Mucosa of stomach (tissue), 1 donor: ENCODE measurements around the gene MSH6.

Experiments
- H3K27me3 ChIP-seq: one replicate; pipeline ENCODE4 v1.7.0; 2013; ENCODE audit warnings: mild to moderate bottlenecking, low read length; ENCODE audit not compliant: control insufficient read depth, insufficient read depth
- H3K36me3 ChIP-seq: one replicate; pipeline ENCODE4 v1.7.0; 2013; ENCODE audit warnings: low read length; ENCODE audit not compliant: control insufficient read depth, insufficient read depth
- H3K4me1 ChIP-seq: one replicate; pipeline ENCODE4 v1.7.0; 2013; ENCODE audit warnings: mild to moderate bottlenecking, low read length; ENCODE audit not compliant: control insufficient read depth, insufficient read depth
- H3K4me3 ChIP-seq: one replicate; pipeline ENCODE4 v1.7.0; 2013; ENCODE audit warnings: low read length
- H3K9ac ChIP-seq: one replicate; pipeline ENCODE4 v1.7.0; 2013; ENCODE audit warnings: mild to moderate bottlenecking, low read length, moderate library complexity
- H3K9me3 ChIP-seq: one replicate; pipeline ENCODE4 v1.7.0; 2013; ENCODE audit warnings: mild to moderate bottlenecking, low read length, moderate library complexity; ENCODE audit not compliant: control insufficient read depth
- donor health status: Pancreatic carcinoma.

MSH6 gene

DNA sequence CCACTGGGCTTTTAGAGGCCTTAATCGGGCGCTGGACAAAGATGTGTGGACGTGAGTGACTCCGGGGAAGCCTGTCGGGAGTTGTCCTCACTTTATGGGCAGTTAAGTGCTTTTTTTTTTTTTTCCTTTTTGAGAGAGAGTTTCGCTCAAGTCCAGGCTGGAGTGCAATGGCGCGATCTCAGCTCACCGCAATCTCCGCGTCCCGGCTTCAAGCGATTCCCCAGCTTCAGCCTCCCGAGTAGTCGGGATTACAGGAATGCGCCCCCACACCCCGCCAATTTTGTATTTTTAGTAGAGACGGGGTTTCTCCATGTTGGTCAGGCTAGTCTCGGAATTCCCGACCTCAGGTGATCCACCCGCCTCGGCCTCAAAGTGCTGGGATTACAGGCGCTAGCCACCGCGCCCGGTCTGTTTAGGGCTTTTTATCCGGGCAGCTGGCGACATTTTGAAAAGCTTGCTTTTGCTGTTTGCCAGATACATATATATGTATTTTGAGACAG lies 1.5 kb downstream of the MSH6 start:
- H3K4me1 ChIP-seq, result no peaks in the 10 kb centered on the region
- peak overlapping the region; percentile 14 for H3K4me3 ChIP-seq
- H3K9me3 ChIP-seq, result no peaks in the 10 kb centered on the region
- H3K36me3 ChIP-seq, result no peaks in the 10 kb centered on the region
- H3K27me3 ChIP-seq, result no peaks in the 10 kb centered on the region
- no peak overlapping the region for H3K9ac ChIP-seq

DNA sequence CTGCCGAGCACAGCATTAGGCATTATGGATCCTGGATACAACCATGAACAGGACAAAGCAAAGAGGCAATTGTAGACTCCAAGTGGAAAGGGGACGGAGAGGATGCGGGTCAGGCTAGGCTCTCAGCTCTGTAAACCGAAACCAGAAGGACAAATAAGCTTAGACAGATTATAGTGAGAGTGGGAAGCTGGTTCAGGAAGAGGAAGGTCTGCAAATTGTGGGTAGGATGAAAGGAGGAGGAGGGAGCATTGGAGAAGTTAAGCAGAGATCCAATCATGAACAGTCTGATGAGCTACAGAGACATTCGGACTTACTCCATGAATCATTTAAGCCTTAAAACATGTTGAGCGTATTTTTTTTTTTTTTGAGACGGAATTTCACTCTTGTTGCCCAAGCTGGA lies 3.0 kb downstream of the MSH6 start:
- Histone ChIP-seq H3K9me3 (no peaks in the 10 kb centered on the region), H3K4me1 (no peaks in the 10 kb centered on the region), H3K9ac (no peak overlapping the region), H3K36me3 (no peaks in the 10 kb centered on the region), H3K4me3 (no peak overlapping the region), H3K27me3 (no peaks in the 10 kb centered on the region)

DNA sequence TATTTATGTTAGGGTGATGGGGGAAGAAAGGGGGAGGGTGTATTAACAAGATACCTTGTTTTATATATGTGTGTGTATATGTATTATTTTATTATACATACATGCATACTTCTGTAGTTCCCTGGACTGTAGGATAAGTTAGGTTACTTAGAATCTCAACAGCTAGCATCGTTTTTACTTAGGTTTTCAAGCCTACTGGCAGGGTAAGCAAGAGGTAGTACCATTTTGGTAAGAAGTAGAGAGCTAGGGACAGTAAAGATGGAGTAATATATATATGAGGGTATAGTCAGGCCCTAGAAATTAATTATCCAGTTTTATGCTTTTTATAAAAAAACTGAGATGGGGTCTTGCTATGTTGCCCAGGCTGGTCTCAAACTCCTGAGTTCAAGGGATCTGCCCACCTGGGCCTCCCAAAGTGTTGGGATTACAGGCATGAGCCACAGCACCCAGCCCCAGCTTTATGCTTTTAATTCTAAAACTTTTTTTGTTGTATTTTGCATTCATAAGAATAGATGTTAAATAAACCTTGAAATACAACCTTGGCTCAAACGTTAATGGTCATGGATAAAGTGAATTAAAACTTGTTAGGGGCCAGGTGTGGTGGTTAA lies 13.2 kb downstream of the MSH6 start:
- Histone ChIP-seq H3K27me3 (no peaks in the 10 kb centered on the region), H3K4me1 (no peaks in the 10 kb centered on the region), H3K9me3 (no peaks in the 10 kb centered on the region), H3K36me3 (peaks cover 8% of the 10 kb centered on the region), H3K9ac (no peak overlapping the region), H3K4me3 (no peak overlapping the region)

DNA sequence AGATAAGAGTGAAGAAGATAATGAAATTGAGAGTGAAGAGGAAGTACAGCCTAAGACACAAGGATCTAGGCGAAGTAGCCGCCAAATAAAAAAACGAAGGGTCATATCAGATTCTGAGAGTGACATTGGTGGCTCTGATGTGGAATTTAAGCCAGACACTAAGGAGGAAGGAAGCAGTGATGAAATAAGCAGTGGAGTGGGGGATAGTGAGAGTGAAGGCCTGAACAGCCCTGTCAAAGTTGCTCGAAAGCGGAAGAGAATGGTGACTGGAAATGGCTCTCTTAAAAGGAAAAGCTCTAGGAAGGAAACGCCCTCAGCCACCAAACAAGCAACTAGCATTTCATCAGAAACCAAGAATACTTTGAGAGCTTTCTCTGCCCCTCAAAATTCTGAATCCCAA lies 15.7 kb downstream of the MSH6 start:
- Histone ChIP-seq H3K9ac (no peak overlapping the region), H3K4me3 (no peak overlapping the region), H3K4me1 (no peaks in the 10 kb centered on the region), H3K27me3 (no peaks in the 10 kb centered on the region), H3K9me3 (no peaks in the 10 kb centered on the region), H3K36me3 (peaks cover 12% of the 10 kb centered on the region)

DNA sequence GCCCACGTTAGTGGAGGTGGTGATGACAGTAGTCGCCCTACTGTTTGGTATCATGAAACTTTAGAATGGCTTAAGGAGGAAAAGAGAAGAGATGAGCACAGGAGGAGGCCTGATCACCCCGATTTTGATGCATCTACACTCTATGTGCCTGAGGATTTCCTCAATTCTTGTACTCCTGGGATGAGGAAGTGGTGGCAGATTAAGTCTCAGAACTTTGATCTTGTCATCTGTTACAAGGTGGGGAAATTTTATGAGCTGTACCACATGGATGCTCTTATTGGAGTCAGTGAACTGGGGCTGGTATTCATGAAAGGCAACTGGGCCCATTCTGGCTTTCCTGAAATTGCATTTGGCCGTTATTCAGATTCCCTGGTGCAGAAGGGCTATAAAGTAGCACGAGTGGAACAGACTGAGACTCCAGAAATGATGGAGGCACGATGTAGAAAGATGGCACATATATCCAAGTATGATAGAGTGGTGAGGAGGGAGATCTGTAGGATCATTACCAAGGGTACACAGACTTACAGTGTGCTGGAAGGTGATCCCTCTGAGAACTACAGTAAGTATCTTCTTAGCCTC lies 16.2 kb downstream of the MSH6 start:
- Histone ChIP-seq H3K36me3 (peaks cover 16% of the 10 kb centered on the region), H3K9me3 (no peaks in the 10 kb centered on the region), H3K27me3 (no peaks in the 10 kb centered on the region), H3K4me3 (no peak overlapping the region), H3K4me1 (no peaks in the 10 kb centered on the region), H3K9ac (no peak overlapping the region)

DNA sequence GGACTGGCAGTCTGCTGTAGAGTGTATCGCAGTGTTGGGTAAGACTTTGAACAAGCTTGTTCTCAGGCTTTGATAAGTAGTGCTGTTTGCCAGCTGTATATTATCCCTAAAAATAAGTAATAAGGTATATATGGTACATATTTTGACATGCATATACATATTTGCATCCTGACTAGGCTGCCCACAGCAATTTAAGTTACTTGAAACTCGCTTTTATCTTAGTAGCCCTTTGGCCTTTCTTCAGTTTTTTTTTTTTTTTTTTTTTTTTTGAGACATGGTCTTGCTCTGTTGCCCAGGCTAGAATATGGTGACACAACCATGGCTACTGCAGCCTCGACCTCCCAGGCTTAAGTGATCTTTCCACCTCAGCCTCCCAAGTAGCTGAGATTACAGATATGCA lies 18.2 kb downstream of the MSH6 start:
- no peaks in the 10 kb centered on the region for H3K27me3 ChIP-seq

DNA sequence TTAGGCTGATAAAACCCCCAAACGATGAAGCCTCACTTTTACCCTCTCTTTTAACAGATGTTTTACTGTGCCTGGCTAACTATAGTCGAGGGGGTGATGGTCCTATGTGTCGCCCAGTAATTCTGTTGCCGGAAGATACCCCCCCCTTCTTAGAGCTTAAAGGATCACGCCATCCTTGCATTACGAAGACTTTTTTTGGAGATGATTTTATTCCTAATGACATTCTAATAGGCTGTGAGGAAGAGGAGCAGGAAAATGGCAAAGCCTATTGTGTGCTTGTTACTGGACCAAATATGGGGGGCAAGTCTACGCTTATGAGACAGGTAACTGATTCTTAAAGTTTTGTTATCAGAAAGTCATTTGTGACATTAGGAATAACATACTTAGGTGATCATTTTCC lies 20.4 kb downstream of the MSH6 start:
- Histone ChIP-seq H3K9ac (no peak overlapping the region), H3K36me3 (peaks cover 16% of the 10 kb centered on the region), H3K9me3 (no peaks in the 10 kb centered on the region), H3K27me3 (no peaks in the 10 kb centered on the region), H3K4me3 (no peak overlapping the region), H3K4me1 (no peaks in the 10 kb centered on the region)

More for the DNA sequence above, 18.2 kb downstream of the MSH6 start:
- no peaks in the 10 kb centered on the region for H3K4me1 ChIP-seq
- H3K36me3 ChIP-seq, result peaks cover 16% of the 10 kb centered on the region
- H3K9me3 ChIP-seq, result no peaks in the 10 kb centered on the region
- H3K4me3 ChIP-seq, result no peak overlapping the region
- H3K9ac ChIP-seq, result no peak overlapping the region

DNA sequence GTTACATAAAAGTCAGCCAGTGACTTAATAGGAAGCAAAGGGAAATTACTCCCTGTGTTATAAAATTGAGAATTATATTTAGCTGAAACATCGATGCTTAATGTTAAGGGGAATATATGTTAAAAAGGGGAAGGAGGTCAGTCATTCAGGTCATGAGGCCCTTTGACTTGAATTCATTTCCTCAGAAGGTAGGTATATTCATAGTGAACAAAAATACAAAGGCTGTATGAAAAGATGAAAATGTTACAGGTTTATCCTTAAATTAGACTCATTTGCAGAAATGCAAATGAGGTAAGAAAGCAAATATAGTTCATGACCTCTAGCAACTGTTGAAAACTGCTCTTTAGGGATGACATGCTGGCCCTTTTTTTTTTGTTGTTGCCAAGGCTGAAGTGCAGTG lies 20.8 kb downstream of the MSH6 start:
- no peak overlapping the region for H3K4me3 ChIP-seq
- H3K27me3 ChIP-seq, result no peaks in the 10 kb centered on the region
- H3K9me3 ChIP-seq, result no peaks in the 10 kb centered on the region
- peaks cover 15% of the 10 kb centered on the region for H3K36me3 ChIP-seq
- no peaks in the 10 kb centered on the region for H3K4me1 ChIP-seq
- H3K9ac ChIP-seq, result no peak overlapping the region

DNA sequence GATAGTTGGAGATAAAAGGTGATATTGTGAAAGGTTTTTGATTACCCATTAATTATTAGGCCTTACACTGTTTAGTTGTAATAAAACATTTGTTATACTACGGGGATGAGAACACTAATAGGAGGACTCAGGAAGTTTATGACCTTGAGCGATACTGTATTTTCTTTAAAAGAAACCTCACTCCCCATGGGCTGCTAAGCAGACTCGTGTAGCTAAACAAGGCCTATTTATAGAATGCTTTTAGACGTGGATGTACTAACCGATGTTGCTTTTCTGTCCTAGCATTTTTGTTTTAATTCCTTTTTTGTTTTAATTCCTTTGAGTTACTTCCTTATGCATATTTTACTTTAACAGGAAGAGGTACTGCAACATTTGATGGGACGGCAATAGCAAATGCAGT lies 22.9 kb downstream of the MSH6 start:
- no peaks in the 10 kb centered on the region for H3K9me3 ChIP-seq
- H3K4me3 ChIP-seq, result no peak overlapping the region
- no peaks in the 10 kb centered on the region for H3K27me3 ChIP-seq
- H3K36me3 ChIP-seq, result peaks cover 8% of the 10 kb centered on the region
- no peaks in the 10 kb centered on the region for H3K4me1 ChIP-seq
- no peak overlapping the region for H3K9ac ChIP-seq

DNA sequence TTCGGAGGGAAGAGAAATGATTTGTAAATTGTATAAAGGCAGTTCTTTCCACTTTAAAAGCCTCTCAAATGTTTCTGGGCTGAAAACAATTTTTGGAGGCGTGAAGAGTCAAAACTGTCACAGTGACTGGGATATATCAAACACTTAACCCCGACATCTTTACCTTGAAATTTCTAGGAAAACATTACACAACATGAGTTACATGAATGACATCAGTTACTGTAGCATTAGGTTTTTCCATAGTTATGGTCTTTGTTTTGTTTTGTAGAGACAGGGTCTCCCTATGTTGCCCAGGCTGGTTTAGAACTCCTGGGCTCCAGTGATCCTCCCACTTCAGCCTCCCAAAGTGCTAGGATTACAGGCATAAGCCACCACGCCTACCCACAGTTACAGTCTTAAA lies 25.7 kb downstream of the MSH6 start:
- no peak overlapping the region for H3K4me3 ChIP-seq
- H3K9me3 ChIP-seq, result no peaks in the 10 kb centered on the region
- H3K27me3 ChIP-seq, result no peaks in the 10 kb centered on the region
- H3K36me3 ChIP-seq, result peaks cover 4% of the 10 kb centered on the region
- no peak overlapping the region for H3K9ac ChIP-seq
- H3K4me1 ChIP-seq, result no peaks in the 10 kb centered on the region

DNA sequence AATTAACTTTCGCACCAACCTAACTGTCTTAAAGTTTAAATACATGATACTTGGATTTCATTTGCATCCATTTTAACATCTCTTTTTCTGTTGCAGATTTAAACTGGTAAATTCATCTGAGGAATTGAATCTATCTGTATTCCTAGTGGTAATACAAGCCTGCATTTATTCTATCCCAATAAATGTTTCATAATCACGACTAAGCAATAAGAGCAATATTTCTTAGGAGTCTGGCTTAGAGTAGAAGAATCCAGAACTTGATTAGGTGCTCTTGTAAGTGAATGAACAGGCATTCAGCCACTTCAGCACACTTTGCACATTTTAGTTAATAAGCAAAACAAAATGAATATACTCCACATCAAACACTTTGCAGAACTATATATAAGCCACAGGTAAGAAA lies 27.0 kb downstream of the MSH6 start:
- no peaks in the 10 kb centered on the region for H3K36me3 ChIP-seq
- H3K4me1 ChIP-seq, result no peaks in the 10 kb centered on the region

DNA sequence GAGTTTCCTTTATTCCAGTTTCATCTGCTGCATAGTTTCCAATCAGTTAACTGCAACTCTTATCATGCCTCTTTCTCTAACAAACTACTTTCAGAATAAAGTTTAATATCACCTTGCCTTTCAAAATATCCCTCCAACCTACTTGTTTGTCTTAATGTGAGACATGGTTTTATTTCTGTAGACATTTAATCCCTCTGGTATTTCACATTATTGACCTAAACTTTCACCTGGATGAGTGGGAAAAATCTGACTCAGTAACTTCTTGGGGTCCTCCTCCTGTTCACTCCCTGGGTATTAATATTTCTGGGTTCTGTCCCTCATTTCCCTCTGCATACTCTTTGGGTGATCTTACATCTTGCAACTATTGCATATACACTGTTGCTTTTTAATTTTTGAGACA lies 27.9 kb downstream of the MSH6 start:
- no peaks in the 10 kb centered on the region for H3K36me3 ChIP-seq
- no peaks in the 10 kb centered on the region for H3K4me1 ChIP-seq
- no peaks in the 10 kb centered on the region for H3K27me3 ChIP-seq
- H3K9me3 ChIP-seq, result no peaks in the 10 kb centered on the region
- H3K9ac ChIP-seq, result no peak overlapping the region
- H3K4me3 ChIP-seq, result no peak overlapping the region

More for the DNA sequence above, 27.0 kb downstream of the MSH6 start:
- H3K9ac ChIP-seq, result no peak overlapping the region
- H3K4me3 ChIP-seq, result no peak overlapping the region
- no peaks in the 10 kb centered on the region for H3K9me3 ChIP-seq
- no peaks in the 10 kb centered on the region for H3K27me3 ChIP-seq

DNA sequence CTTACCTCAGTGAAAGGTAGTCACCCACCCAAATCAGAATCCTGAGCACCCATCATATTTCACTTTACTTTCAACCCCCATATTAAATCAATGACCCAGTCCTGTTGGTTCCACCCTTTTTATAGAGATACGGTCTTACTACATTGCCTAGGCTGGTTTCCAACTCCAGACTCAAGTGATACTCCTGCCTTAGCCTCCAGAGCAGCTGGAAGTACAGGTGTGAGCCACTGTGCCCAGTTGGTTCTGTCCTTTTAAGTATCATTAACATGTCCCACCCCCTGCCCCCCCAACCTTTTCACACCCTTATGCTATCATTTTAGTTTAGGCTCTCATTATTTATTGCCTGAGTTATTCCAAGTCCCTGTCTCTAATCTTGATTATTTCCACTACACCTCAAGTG lies 28.7 kb downstream of the MSH6 start:
- Histone ChIP-seq H3K9ac (no peak overlapping the region), H3K36me3 (no peaks in the 10 kb centered on the region), H3K9me3 (no peaks in the 10 kb centered on the region), H3K4me3 (no peak overlapping the region), H3K27me3 (no peaks in the 10 kb centered on the region), H3K4me1 (no peaks in the 10 kb centered on the region)
